OCI-LY1 (cell line): ENCODE results near the gene DNAJC6.

ENCODE experiments used
- CTCF ChIP-seq: fragments of 200-600 bp; sonication (generic), shearing (Covaris generic); IDR thresholded peaks from 2 replicates; pipeline ENCODE4 v1.5.1; 2017; ENCODE audit warnings: mild to moderate bottlenecking, antibody characterized with exemption, low read length, moderate library complexity, mixed read lengths
- EZH2 ChIP-seq: fragments of 200-600 bp; sonication (generic), shearing (Covaris generic); IDR thresholded peaks from 2 replicates; pipeline ENCODE4 v1.8.0; 2017; ENCODE audit warnings: borderline replicate concordance, mixed run types, mild to moderate bottlenecking, antibody characterized with exemption, low read length, moderate library complexity, mixed read lengths

GRCh38 chr1:65445837-65446236, 136.5 kb downstream of the DNAJC6 start:
- TF ChIP-seq CTCF (no peak), EZH2 (no peak)
